ENCODE data around the gene UPF1. TPM values are rescaled to one million over a fixed set of nuclear protein-coding genes. Genes with fewer than 3 reads are reported as not detected.
A peak's percentile ranks its signal among the peaks of the same experiment; 100 is the strongest.

UPF1 gene
- total RNA-seq, 1 experiment from 2014 or later, result 92.6 TPM

DNA sequence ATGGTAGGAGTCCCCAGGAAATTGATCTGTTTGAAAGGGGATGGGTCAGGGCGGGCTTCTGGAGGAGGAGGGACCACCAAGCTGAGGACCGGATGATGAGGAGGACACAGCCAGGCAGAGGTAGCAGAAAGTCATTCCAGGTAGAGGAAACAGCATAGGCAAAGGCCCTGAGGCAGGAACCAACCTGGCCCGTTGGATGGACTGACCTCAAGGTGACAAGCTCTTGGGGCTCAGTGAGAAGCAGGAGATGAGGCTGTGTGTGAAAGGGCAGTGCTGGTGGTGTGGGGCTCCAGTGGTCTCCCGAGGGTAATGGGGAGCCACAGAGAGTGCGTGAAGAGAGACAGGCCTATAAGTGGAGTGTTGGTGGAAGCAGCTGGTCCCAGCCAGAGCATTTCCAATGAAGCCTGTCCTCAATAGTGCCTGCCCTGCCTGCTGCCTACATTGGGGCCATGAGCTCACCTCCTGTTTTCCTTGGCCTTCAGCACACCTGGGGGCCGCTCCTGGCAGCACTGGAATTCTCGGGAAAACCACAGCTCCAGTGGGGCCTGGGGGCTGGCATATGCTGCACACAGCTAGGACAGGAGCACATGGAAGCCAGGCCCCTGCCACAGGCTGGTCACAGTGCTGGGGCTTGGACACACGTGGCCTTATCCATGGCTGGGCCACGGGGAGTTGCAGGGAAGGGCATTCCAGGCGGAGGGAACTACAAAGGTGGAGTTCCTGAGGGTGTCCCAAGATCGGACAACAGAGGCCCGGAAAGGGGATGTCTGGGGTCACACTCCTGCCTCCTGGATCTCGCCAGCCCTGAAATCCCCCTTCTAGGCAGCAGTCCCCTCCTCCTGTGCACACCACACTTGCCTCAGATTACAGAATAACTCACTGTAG, 38.4 kb upstream of the UPF1 start:
- Histone ChIP-seq H3K36me3 (replicated peaks; ENCODE audit: control insufficient read depth, insufficient read depth, low read length) (no peaks in the 10 kb centered on the region), H3K27me3 (ENCODE audit: control insufficient read depth, insufficient read depth, low read length) (peaks cover 72% of the 10 kb centered on the region), H3K4me3 (ENCODE audit: insufficient read depth, low read depth, low read length) (no peak overlapping the region)
- peak; percentile 22 for DNase-seq

DNA sequence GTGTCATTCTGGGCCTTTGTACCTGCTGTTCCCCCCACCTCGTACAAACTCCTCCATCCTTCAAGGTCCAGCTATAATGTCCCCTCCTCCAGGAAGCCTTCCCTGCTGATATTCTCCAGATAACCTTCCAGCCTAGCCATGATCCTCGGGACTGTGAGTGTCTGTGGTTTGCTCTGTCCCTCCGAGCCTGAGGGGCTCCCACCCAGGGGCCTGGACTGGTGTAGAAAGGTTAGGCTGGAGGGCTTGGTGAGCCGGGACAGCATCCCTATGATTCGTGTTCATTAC, 37.8 kb upstream of the UPF1 start:
- DNase-seq, result peak; percentile 23
- no peak overlapping the region for H3K4me3 ChIP-seq (ENCODE audit: insufficient read depth, low read depth, low read length)
- peaks cover 71% of the 10 kb centered on the region for H3K27me3 ChIP-seq (ENCODE audit: control insufficient read depth, insufficient read depth, low read length)
- H3K36me3 ChIP-seq (replicated peaks; ENCODE audit: control insufficient read depth, insufficient read depth, low read length), result no peaks in the 10 kb centered on the region

DNA sequence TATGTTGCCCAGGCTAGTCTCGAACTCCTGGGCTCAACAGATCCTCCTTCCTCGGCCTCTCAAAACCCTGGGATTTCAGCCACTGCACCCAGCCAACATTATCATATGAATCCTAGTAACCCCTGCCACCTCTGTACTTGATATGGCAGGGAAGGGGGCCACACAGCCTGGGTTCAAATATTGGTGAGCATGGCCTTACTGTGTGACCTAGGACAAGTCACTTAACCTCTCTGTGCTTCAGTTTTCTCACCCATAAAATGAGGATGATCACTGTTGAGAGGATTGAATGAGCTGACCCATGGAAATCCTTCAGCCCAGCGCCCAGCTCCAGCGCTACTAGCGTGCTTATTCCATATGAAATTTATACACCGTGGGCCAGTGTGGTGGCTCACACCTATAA, 37.1 kb upstream of the UPF1 start:
- Histone ChIP-seq H3K4me3 (ENCODE audit: insufficient read depth, low read depth, low read length) (no peak overlapping the region), H3K36me3 (replicated peaks; ENCODE audit: control insufficient read depth, insufficient read depth, low read length) (no peaks in the 10 kb centered on the region), H3K27me3 (ENCODE audit: control insufficient read depth, insufficient read depth, low read length) (peaks cover 67% of the 10 kb centered on the region)
- no peak for DNase-seq

DNA sequence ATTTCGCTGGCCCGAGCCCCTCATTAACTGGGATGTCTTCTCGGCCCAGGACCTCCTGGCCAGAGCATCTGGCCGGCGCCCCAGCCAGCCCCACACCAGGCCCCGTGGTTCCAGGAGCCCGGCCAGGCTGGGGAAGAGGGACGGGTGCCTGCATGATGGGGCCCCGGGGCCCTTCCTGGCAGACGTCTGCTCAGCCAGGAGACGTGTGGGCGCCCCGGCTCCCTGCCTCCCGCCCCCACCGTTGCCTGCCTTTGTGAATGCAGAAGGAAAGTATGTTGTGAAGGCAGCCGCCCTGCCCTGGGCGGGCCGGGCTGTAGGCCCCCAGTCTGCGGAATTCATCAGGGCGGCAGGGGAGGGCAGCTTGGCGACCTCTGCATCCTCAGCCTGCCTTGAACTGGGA, 36.2 kb upstream of the UPF1 start:
- Histone ChIP-seq H3K36me3 (replicated peaks; ENCODE audit: control insufficient read depth, insufficient read depth, low read length) (no peaks in the 10 kb centered on the region), H3K27me3 (ENCODE audit: control insufficient read depth, insufficient read depth, low read length) (peaks cover 65% of the 10 kb centered on the region), H3K4me3 (ENCODE audit: insufficient read depth, low read depth, low read length) (no peak overlapping the region)
- peak; percentile 78 for DNase-seq

DNA sequence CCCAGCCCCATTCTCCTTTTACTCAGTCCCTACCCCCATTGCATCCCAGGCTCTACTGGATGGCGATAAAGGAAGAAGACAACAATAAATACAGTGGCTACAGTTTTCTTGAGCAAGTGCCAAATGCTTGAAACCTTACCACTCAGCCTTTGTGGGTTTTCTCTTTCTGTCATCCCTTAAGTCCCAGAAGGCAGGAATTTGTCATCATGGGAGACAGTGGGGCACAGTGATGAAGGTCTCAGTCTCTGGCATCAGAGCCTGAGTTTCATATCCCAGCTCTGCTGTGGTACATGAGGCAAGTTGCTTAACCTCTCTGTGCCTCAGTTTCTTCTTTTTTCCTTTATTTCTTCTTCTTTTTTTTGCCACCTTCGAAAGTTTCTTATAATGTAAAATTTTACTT, 35.5 kb upstream of the UPF1 start:
- peaks cover 63% of the 10 kb centered on the region for H3K27me3 ChIP-seq (ENCODE audit: control insufficient read depth, insufficient read depth, low read length)
- no peaks in the 10 kb centered on the region for H3K36me3 ChIP-seq (replicated peaks; ENCODE audit: control insufficient read depth, insufficient read depth, low read length)
- no peak for DNase-seq
- H3K4me3 ChIP-seq (ENCODE audit: insufficient read depth, low read depth, low read length), result no peak overlapping the region

DNA sequence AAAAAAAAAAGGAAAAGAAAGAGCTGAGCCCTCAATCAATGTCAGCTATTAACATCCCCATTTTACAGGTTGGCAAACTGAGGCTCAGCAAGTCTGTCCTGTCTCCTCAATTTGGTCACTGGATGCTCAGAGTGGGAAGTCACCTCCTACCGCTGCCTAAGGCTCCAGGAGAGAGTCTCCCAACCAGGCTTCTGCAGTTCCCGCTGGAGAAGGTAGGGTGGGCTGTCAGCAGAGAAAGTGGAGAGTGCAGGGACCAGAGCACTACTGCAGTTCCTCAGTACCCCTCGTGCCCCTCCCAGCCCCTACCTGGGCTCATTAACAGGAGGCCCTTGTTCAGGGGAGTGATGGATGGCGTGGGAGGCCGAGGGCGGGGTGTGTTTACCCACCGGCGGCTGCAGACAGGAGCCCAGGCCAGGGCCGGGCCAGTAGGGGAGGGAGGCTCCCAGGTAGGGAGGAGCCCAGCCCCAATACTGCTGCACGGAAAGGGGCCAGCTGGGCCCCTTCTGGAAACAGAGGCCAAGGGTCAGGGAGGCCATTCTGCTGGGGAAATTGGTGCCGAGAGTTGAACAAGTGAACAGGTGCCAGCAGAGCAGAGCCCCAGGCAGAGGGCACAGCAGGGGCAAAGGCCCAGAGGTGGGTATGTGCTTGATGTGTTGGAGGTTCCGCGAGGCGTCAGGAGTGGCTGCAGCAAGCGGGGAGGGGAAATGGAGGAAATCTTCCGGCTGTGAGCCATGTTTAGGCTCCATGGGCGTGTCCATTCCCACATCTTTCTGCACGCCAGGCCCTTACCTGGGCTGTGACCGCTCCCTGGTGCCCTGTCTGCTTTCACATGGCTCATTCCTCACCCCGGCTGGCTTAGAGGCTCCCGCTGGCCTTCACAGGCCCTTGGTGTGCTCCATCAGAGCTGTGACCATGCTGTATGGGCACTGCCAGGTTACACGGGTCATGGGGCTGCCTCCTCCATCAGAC, 33.1 kb upstream of the UPF1 start:
- Histone ChIP-seq H3K27me3 (ENCODE audit: control insufficient read depth, insufficient read depth, low read length) (peaks cover 38% of the 10 kb centered on the region), H3K36me3 (replicated peaks; ENCODE audit: control insufficient read depth, insufficient read depth, low read length) (no peaks in the 10 kb centered on the region), H3K4me3 (ENCODE audit: insufficient read depth, low read depth, low read length) (no peak overlapping the region)
- peak; percentile 83 for DNase-seq

DNA sequence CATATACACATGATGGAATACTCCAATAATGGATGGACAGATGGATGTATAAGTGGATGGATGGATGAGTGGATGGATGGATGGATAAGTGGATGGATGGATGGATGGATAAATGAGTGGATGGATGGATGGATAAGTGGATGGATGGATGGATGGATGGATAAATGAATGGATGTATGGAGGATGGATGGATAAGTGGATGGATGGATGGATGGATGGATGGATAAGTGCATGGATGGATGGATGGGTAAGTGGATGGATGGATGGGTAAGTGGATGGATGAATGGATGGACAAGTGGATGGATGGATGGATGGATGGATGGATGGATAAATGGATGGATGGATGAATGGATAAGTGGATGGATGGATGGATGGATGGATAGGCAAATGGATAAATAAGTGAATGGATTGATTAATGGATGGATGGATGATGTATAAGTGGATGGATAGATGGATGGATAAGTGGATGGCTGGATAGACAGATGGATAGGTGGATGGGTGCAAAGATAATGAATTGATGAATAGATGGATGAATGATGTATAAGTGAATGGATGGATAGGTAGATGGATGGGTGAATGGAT, 32.3 kb upstream of the UPF1 start:
- no peak overlapping the region for H3K4me3 ChIP-seq (ENCODE audit: insufficient read depth, low read depth, low read length)
- H3K27me3 ChIP-seq (ENCODE audit: control insufficient read depth, insufficient read depth, low read length), result peaks cover 33% of the 10 kb centered on the region
- no peak for DNase-seq
- H3K36me3 ChIP-seq (replicated peaks; ENCODE audit: control insufficient read depth, insufficient read depth, low read length), result no peaks in the 10 kb centered on the region

DNA sequence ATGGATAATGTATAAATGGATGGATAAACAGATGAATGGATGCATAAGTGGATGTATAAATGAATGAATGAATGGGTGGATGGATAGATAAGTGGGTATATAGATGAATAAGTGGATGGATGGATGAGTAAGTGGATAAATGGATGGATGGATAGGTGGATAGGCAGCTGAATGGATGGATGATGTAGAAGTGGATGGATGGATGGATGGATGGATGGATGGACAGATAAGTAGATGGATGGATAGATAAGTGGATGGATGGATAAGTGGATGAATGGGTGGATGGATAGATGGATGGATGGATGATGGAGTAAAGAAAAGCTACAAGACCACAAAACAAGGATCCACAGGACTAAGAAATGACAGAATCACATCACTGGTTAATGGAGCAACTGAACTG, 31.7 kb upstream of the UPF1 start:
- H3K27me3 ChIP-seq (ENCODE audit: control insufficient read depth, insufficient read depth, low read length), result peaks cover 29% of the 10 kb centered on the region
- no peaks in the 10 kb centered on the region for H3K36me3 ChIP-seq (replicated peaks; ENCODE audit: control insufficient read depth, insufficient read depth, low read length)
- no peak overlapping the region for H3K4me3 ChIP-seq (ENCODE audit: insufficient read depth, low read depth, low read length)
- no peak for DNase-seq

DNA sequence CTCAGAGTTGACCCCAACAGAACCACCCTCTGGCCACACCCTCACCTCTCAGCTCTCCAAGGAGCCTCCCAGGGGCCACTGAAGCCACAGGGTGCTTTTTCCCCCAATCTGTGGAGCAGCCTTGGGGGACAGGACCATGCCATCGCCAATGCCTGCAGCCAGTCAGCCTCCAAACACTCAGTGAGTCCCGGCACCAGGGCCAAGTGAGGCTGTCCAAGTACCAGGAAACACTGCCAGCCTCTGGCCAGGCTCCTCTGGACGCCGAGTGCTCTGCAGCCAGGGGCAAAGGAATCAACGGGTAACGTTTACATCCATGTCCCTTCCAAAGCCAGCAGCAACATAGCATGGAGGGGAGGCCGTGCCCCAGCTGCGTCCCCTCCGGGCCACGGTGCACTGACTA, 31.1 kb upstream of the UPF1 start:
- Histone ChIP-seq H3K27me3 (ENCODE audit: control insufficient read depth, insufficient read depth, low read length) (peaks cover 29% of the 10 kb centered on the region), H3K36me3 (replicated peaks; ENCODE audit: control insufficient read depth, insufficient read depth, low read length) (no peaks in the 10 kb centered on the region), H3K4me3 (ENCODE audit: insufficient read depth, low read depth, low read length) (no peak overlapping the region)
- DNase-seq, result peak; percentile 41

DNA sequence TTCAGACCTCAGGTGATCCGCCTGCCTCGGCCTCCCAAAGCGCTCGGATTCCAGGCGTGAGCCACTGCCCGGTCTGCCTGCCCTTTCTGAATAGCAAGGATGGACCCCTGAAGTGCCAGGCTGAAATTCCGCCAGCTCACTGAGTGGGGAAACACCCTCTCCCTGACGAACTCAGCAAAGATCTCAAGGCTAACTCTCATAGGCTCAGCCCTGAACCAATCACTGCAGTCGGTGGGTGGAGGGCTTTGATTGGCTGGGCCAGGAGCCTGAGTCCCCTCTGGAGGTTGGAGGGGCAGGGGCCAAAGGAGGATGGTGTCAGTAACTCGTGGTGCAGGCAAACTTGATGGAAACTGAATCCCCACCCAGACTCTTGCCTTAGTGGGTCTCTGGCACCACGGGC, 29.4 kb upstream of the UPF1 start:
- H3K36me3 ChIP-seq (replicated peaks; ENCODE audit: control insufficient read depth, insufficient read depth, low read length), result no peaks in the 10 kb centered on the region
- peaks cover 21% of the 10 kb centered on the region; the same call in 1 of the 2 replicates for H3K27me3 ChIP-seq (ENCODE audit: control insufficient read depth, insufficient read depth, low read length)
- H3K4me3 ChIP-seq (ENCODE audit: insufficient read depth, low read depth, low read length), result no peak overlapping the region
- DNase-seq, result peak; percentile 94

DNA sequence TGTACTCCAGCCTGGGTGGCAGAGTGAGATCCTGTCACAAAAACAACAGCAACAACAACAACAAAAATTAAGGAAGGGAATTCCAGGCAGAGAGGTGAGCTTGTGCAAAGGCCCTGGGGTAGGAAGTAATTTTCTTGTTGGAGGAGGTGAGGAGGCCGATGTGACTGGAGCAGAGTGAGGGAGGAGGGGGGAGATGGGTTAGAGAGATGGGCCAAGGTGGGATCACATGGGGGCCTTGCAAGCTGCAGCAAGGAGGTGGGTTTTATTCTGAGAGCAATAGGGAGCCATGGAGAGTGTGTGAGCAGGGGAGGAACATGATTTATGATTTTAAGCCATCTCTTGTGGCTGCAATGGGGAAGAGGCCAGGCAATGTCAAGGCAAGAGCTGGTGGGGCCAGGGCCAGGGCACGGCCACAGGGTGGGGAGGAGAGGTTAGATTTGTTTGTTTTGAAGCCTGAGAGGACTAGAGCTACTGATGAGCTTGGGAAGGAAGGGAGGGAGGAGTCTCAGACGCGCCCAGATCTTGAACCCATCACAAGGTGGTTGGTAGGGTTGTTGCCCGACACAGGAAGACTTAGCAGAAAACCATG, 28.1 kb upstream of the UPF1 start:
- Histone ChIP-seq H3K36me3 (replicated peaks; ENCODE audit: control insufficient read depth, insufficient read depth, low read length) (no peaks in the 10 kb centered on the region), H3K27me3 (ENCODE audit: control insufficient read depth, insufficient read depth, low read length) (peaks cover 17% of the 10 kb centered on the region; the same call in 1 of the 2 replicates), H3K4me3 (ENCODE audit: insufficient read depth, low read depth, low read length) (no peak overlapping the region)
- no peak for DNase-seq

DNA sequence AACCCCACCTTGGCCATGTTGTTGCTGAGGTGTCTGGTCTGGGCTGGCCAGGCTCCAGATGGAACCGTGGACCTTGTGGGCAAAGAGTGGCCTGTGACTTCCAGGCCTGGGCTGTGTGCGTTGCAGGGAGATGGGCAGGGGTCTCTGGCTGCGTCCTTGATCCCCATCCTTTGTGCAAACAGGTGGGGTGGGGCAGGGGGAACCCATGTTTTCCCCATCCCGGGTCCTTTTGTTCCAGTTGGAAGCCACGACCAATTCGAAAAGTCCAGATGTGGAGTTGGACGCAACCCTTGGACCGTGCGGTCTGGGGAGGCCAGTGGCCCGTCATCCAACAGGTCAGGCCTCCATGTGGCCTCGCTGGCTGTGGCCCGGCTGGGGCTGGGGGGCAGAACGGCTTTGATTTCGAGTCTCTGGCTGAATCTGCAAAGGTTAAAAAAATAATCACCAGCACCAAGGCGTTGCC, 27.6 kb upstream of the UPF1 start:
- Histone ChIP-seq H3K4me3 (ENCODE audit: insufficient read depth, low read depth, low read length) (no peak overlapping the region), H3K27me3 (ENCODE audit: control insufficient read depth, insufficient read depth, low read length) (peaks cover 14% of the 10 kb centered on the region), H3K36me3 (replicated peaks; ENCODE audit: control insufficient read depth, insufficient read depth, low read length) (no peaks in the 10 kb centered on the region)
- DNase-seq, result peak; percentile 26

DNA sequence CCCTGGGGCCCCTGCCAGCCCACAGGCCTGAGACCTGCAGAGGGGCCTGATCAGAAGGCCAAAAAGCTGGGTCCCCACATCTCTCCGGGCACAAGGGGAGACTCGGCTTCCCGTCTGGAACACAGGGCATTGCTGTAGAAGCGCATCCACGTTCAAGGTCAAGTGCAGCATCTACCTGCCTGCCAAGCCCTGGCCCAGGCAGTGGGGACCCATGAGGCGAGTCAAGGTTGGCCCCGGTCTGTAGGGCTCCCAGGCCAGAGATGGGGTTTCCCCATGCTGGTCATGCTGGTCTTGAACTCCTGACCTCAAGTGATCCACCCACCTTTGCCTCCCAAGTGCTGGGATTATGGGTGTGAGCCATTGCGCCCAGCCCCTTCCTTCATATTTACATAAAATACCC, 27.1 kb upstream of the UPF1 start:
- no peak overlapping the region for H3K4me3 ChIP-seq (ENCODE audit: insufficient read depth, low read depth, low read length)
- H3K27me3 ChIP-seq (ENCODE audit: control insufficient read depth, insufficient read depth, low read length), result peaks cover 14% of the 10 kb centered on the region
- DNase-seq, result no peak
- no peaks in the 10 kb centered on the region for H3K36me3 ChIP-seq (replicated peaks; ENCODE audit: control insufficient read depth, insufficient read depth, low read length)

DNA sequence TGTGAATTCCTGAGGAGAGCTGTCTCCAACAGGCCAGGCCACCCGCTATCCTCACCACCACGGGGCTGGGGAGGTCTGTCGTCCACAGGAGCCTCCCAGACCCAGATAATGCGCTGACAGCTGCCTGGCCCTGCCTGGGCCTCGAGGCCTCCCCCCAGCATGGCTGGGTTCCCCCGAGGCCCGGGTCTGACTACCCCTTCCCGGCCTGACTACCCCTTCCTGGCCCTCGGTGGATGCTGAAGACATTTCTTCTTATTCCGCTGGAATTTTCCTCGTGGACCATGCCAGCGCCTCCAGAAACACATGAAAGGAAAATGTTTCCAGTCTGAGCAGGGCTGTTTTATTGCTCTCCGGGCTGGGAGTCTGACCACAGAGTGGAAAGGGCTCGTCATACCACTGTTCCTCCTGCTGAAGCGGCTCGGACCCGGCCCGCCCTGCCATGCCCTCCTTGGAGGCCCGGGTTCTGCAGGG, 23.9 kb upstream of the UPF1 start:
- H3K36me3 ChIP-seq (replicated peaks; ENCODE audit: control insufficient read depth, insufficient read depth, low read length), result no peaks in the 10 kb centered on the region
- no peak overlapping the region for H3K4me3 ChIP-seq (ENCODE audit: insufficient read depth, low read depth, low read length)
- peaks cover 2% of the 10 kb centered on the region; the same call in 1 of the 2 replicates for H3K27me3 ChIP-seq (ENCODE audit: control insufficient read depth, insufficient read depth, low read length)
- DNase-seq, result peak; percentile 27

Measured in H7 (cell line).